MM.1S (cell line): ENCODE measurements around the gene TRIM71.
"Not testable (repeated sequence)": the region's sequence is repeated elsewhere in the genome, so short reads cannot be mapped to it uniquely, and the experiment has no call there.

Source experiments
- DNase-seq: peaks from one replicate; pipeline ENCODE4 v3.0.0-alpha.2; 2015
- H2AFZ ChIP-seq: fragments of 300-600 bp; sonication (generic); 2 replicates; pipeline ENCODE4 v1.6.0; 2016; ENCODE audit warnings: antibody characterized with exemption, low read length
- H3F3A ChIP-seq: fragments of 300-600 bp; sonication (generic); 2 replicates; pipeline ENCODE4 v1.6.1; 2016; ENCODE audit warnings: mild to moderate bottlenecking, antibody characterized with exemption, low read length, moderate library complexity, mixed read lengths; ENCODE audit not compliant: insufficient read depth
- H3K27ac ChIP-seq: fragments of 300-600 bp; sonication (generic); 2 replicates; pipeline ENCODE4 v1.5.1; 2016; ENCODE audit warnings: mild to moderate bottlenecking, low read length
- H3K27me3 ChIP-seq: fragments of 300-600 bp; sonication (generic); replicated peaks from 2 replicates; pipeline ENCODE4 v1.6.0; 2016; ENCODE audit warnings: low read length; ENCODE audit not compliant: insufficient read depth
- H3K36me3 ChIP-seq: fragments of 300-600 bp; sonication (generic); replicated peaks from 2 replicates; pipeline ENCODE4 v1.6.1; 2016; ENCODE audit warnings: mild to moderate bottlenecking, low read length, mixed read lengths; ENCODE audit not compliant: insufficient read depth
- H3K4me1 ChIP-seq: fragments of 300-600 bp; sonication (generic); 2 replicates; pipeline ENCODE4 v1.6.1; 2016; ENCODE audit warnings: low read length, mixed read lengths
- H3K4me2 ChIP-seq: fragments of 300-600 bp; sonication (generic); 2 replicates; pipeline ENCODE4 v1.6.0; 2016; ENCODE audit warnings: low read depth, low read length
- H3K4me3 ChIP-seq: fragments of 300-600 bp; sonication (generic); 2 replicates; pipeline ENCODE4 v1.5.1; 2016; ENCODE audit warnings: low read length, mixed read lengths
- H3K79me2 ChIP-seq: fragments of 300-600 bp; sonication (generic); 2 replicates; pipeline ENCODE4 v1.6.1; 2016; ENCODE audit warnings: mixed run types, low read length, mixed read lengths
- H3K9ac ChIP-seq: fragments of 300-600 bp; sonication (generic); 2 replicates; pipeline ENCODE4 v1.6.1; 2016; ENCODE audit warnings: low read length, mixed read lengths
- H3K9me2 ChIP-seq: fragments of 300-600 bp; sonication (generic); replicated peaks from 2 replicates; pipeline ENCODE4 v1.6.1; 2016; ENCODE audit warnings: mild to moderate bottlenecking, low read length, mixed read lengths; ENCODE audit not compliant: insufficient read depth
- H3K9me3 ChIP-seq: fragments of 300-600 bp; sonication (generic); replicated peaks from 2 replicates; pipeline ENCODE4 v1.6.1; 2016; ENCODE audit warnings: mild to moderate bottlenecking, low read length, mixed read lengths; ENCODE audit not compliant: insufficient read depth
- H4K20me1 ChIP-seq: fragments of 300-600 bp; sonication (generic); 2 replicates; pipeline ENCODE4 v1.6.1; 2016; ENCODE audit warnings: mild to moderate bottlenecking, low read length, moderate library complexity, mixed read lengths; ENCODE audit not compliant: insufficient read depth
- EZH2 ChIP-seq: fragments of 300-600 bp; sonication (generic); optimal IDR thresholded peaks from 2 replicates; pipeline ENCODE3; 2017; ENCODE audit warnings: low read depth, mild to moderate bottlenecking, antibody characterized with exemption, low read length, mixed read lengths
- EZH2phosphoT487 ChIP-seq: fragments of 300-600 bp; sonication (generic); IDR thresholded peaks from 2 replicates; pipeline ENCODE4 v1.6.1; 2018; ENCODE audit warnings: antibody characterized with exemption, low read length
- TF ChIP-seq, protein P1 (sequence below): fragments of 300-600 bp; sonication (generic); IDR thresholded peaks from 2 replicates; pipeline ENCODE4 v1.5.1; 2016; ENCODE audit warnings: antibody characterized with exemption, low read length, mixed read lengths

Gene TRIM71

DNA sequence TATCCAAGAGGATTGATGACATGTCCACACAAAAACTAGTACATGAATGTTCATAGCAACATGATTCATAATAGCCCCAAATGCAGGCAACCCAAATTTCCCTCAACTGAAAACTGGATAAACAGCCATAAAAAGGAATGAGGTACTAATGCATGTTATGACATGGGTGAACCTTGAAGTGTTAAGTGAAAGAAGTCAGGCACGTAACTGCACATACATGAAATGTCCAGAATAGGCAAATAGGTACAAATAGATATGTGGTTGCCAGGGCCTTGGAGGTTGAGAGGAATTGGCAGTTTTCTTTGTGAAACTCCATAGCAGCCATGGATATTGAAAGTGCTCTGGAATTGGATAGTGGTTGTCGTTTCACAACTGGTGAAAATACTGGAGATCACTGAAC, 81.5 kb downstream of the TRIM71 start:
- Histone ChIP-seq H4K20me1 (no peaks in the 10 kb centered on the region), H3F3A (no peaks in the 10 kb centered on the region), H3K9me2 (no peaks in the 10 kb centered on the region), H3K79me2 (no peaks in the 10 kb centered on the region), H3K36me3 (no peaks in the 10 kb centered on the region), H3K4me1 (no peaks in the 10 kb centered on the region), H3K9me3 (no peaks in the 10 kb centered on the region), H3K27ac (no peak overlapping the region), H3K4me3 (no peak overlapping the region), H2AFZ (no peak overlapping the region), H3K27me3 (no peaks in the 10 kb centered on the region), H3K9ac (no peak overlapping the region), H3K4me2 (no peak overlapping the region)
- TF ChIP-seq, protein P1, sequence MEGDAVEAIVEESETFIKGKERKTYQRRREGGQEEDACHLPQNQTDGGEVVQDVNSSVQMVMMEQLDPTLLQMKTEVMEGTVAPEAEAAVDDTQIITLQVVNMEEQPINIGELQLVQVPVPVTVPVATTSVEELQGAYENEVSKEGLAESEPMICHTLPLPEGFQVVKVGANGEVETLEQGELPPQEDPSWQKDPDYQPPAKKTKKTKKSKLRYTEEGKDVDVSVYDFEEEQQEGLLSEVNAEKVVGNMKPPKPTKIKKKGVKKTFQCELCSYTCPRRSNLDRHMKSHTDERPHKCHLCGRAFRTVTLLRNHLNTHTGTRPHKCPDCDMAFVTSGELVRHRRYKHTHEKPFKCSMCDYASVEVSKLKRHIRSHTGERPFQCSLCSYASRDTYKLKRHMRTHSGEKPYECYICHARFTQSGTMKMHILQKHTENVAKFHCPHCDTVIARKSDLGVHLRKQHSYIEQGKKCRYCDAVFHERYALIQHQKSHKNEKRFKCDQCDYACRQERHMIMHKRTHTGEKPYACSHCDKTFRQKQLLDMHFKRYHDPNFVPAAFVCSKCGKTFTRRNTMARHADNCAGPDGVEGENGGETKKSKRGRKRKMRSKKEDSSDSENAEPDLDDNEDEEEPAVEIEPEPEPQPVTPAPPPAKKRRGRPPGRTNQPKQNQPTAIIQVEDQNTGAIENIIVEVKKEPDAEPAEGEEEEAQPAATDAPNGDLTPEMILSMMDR: no peak
- TF ChIP-seq EZH2phosphoT487 (no peak), EZH2 (no peak)
- DNase-seq: no peak

DNA sequence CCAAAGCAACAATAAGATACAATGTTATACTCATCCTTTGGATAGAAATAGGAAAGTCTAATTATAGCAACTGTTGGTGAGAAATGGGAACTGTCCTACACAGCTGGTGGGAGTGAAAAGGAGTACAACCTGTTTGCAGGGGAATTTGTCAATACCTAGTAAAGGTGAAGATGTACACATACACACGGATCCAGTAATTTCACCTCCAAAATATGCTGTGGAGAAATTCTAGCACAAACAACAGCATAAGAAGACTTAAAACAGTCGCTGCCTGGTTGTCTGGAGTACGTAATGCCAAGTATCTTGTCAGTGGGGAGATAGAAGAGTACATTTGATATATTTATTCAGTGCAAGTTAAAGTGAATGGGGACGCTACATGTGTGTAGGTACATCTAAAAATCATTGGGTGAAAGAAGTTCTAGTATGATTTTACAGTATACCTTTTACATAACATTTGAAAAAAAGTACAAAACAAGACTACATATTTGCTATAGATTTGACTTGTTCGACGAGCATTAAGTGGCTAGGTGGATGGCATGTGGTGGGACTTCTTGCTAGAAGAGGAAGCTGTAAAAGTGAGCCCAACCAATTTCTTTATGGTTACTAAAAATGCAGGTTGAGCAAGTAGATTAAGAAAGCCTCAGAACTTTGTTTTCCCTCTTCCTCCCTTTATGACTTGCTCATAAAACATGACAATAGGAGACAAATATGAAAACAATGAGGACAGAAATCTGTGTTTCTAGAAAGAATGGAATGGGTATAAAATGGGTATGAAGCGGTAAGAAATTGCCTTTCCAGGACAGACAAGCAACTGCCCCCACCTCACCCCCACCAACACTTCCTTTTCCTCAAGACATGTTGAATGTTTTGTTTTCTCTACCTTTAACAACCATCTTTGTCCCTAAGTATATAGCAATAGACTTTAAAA, 83.5 kb downstream of the TRIM71 start:
- no peaks in the 10 kb centered on the region for H4K20me1 ChIP-seq
- H3K9me3 ChIP-seq: no peaks in the 10 kb centered on the region
- no peak for DNase-seq
- H3K9me2 ChIP-seq: no peaks in the 10 kb centered on the region
- H3K4me2 ChIP-seq: no peak overlapping the region
- H3K27me3 ChIP-seq: no peaks in the 10 kb centered on the region
- H3K36me3 ChIP-seq: no peaks in the 10 kb centered on the region
- H3K27ac ChIP-seq: no peak overlapping the region
- no peaks in the 10 kb centered on the region for H3F3A ChIP-seq
- no peaks in the 10 kb centered on the region for H3K79me2 ChIP-seq
- no peaks in the 10 kb centered on the region for H3K4me1 ChIP-seq
- H2AFZ ChIP-seq: no peak overlapping the region
- no peak overlapping the region for H3K9ac ChIP-seq
- TF ChIP-seq, protein P1: no peak
- TF ChIP-seq EZH2: no peak
- TF ChIP-seq EZH2phosphoT487: no peak
- no peak overlapping the region for H3K4me3 ChIP-seq

DNA sequence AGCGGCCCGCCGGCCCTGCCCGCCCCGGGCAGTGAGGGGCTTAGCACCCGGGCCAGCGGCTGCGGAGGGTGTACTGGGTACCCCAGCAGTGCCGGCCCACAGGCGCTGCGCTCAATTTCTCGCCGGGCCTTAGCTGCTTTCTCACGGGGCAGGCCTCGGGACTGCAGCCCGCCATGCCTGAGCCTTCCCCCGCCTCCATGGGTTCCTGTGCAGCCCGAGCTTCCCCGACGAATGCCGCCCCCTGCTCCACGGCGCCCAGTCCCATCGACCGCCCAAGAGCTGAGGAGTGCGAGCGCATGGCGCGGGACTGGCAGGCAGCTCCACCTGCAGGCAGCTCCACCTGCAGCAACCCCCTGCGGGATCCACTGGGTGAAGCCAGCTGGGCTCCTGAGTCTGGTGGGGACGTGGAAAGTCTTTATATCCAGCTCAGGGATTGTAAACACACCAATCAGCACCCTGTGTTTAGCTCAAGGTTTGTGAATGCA, 85.1 kb downstream of the TRIM71 start:
- not testable (repeated sequence) for H3K36me3 ChIP-seq, H4K20me1 ChIP-seq, H3K9ac ChIP-seq, H3F3A ChIP-seq, H3K27me3 ChIP-seq, H2AFZ ChIP-seq, H3K27ac ChIP-seq, H3K4me1 ChIP-seq, H3K9me3 ChIP-seq, H3K9me2 ChIP-seq, H3K79me2 ChIP-seq
- DNase-seq: peak; percentile 61
- peak overlapping the region; percentile 33; the same call in 1 of the 2 replicates for H3K4me3 ChIP-seq
- TF ChIP-seq, protein P1: peak; percentile 38
- peak overlapping the region; percentile 46; the same call in 1 of the 2 replicates for H3K4me2 ChIP-seq
